A172 (cell line): ENCODE measurements around the gene NBPF11. TPM values are rescaled to one million over a fixed set of nuclear protein-coding genes. Genes with fewer than 3 reads are reported as not detected.
"Not testable (repeated sequence)": the region's sequence is repeated elsewhere in the genome, so short reads cannot be mapped to it uniquely, and the experiment has no call there.

ENCODE experiments used
- DNase-seq: peaks from one replicate; pipeline ENCODE4 v3.0.0-alpha.2; 2015; ENCODE audit warnings: low spot score
- total RNA-seq: library from RNA; depleted of rRNA; stranded (reverse); fragments of >200 nt; shearing (Covaris generic); gene quantifications from 2 replicates; pipeline ENCODE4 v1.2.3, GENCODE V29; 2014; rRNA removed

NBPF11 gene
- 4.2 and 4.3 TPM in 2 replicates for total RNA-seq

- DNase-seq: peak; percentile 73
Observed at GRCh38 chr1:148151911-148152656, at the start of gene NBPF11. NBPF11 (minus strand) TSS chr1:148152281; CDS start chr1:148127003, 25,278 bp downstream.

- DNase-seq: not testable (repeated sequence)
Observed at GRCh38 chr1:148197396-148197795, 45.3 kb upstream of the NBPF11 start.

- not testable (repeated sequence) for DNase-seq
Observed at GRCh38 chr1:148196949-148197348, 44.9 kb upstream of the NBPF11 start.

GRCh38 chr1:148195115-148195514 is 43.0 kb upstream of the NBPF11 start:
- not testable (repeated sequence) for DNase-seq

GRCh38 chr1:148188768-148189167 is 36.7 kb upstream of the NBPF11 start:
- DNase-seq: not testable (repeated sequence)

GRCh38 chr1:148178682-148179081 is 26.6 kb upstream of the NBPF11 start:
- not testable (repeated sequence) for DNase-seq

GRCh38 chr1:148175414-148175813 is 23.3 kb upstream of the NBPF11 start:
- DNase-seq: not testable (repeated sequence)

- not testable (repeated sequence) for DNase-seq
Observed at GRCh38 chr1:148171995-148172394, 19.9 kb upstream of the NBPF11 start.

GRCh38 chr1:148166558-148167492 is 14.7 kb upstream of the NBPF11 start:
- no peak for DNase-seq

GRCh38 chr1:148162363-148162762 is 10.3 kb upstream of the NBPF11 start:
- no peak for DNase-seq

GRCh38 chr1:148161053-148161901 is 9.2 kb upstream of the NBPF11 start:
- no peak for DNase-seq

GRCh38 chr1:148160343-148161052 is 8.4 kb upstream of the NBPF11 start:
- DNase-seq: no peak

GRCh38 chr1:148160048-148160342 is 7.9 kb upstream of the NBPF11 start:
- DNase-seq: no peak

GRCh38 chr1:148158341-148159003 is 6.4 kb upstream of the NBPF11 start:
- DNase-seq: no peak

- DNase-seq: not testable (repeated sequence)
Observed at GRCh38 chr1:148157803-148158202, 5.7 kb upstream of the NBPF11 start.

- DNase-seq: not testable (repeated sequence)
Observed at GRCh38 chr1:148155494-148156275, 3.6 kb upstream of the NBPF11 start.

GRCh38 chr1:148152795-148153194 is 714 bp upstream of the NBPF11 start:
- DNase-seq: not testable (repeated sequence)

- DNase-seq: peak; percentile 8
Observed at GRCh38 chr1:148151371-148151819, 686 bp downstream of the NBPF11 start.

GRCh38 chr1:148150945-148151344 is 1.1 kb downstream of the NBPF11 start:
- peak; percentile 51 for DNase-seq

- DNase-seq: not testable (repeated sequence)
Observed at GRCh38 chr1:148150014-148150413, 2.1 kb downstream of the NBPF11 start.
